Lower leg skin (tissue), 4 donors: ENCODE data around the gene APRT. TPM values are rescaled to one million over a fixed set of nuclear protein-coding genes. Genes with fewer than 3 reads are reported as not detected.
A peak's percentile ranks its signal among the peaks of the same experiment; 100 is the strongest.

Source experiments
- DNase-seq, 2 donors: peaks; one replicate each; pipeline ENCODE4 v3.0.0-alpha.2; 2019; ENCODE audit warnings: low spot score in 2 of 2
- H3K4me3 ChIP-seq: fragments of 200-600 bp; sonication (generic); 2 replicates; pipeline ENCODE4 v1.5.1; 2017; ENCODE audit warnings: mild to moderate bottlenecking, low read depth; ENCODE audit not compliant: poor library complexity, severe bottlenecking
- CTCF ChIP-seq, 3 donors: fragments of 450-650 bp; IDR thresholded peaks; one replicate each; pipeline ENCODE4 v1.5.1; 2016; ENCODE audit warnings: antibody characterized with exemption in 3 of 3, mild to moderate bottlenecking in 3 of 3, moderate library complexity in 2 of 3
- POLR2A ChIP-seq, 2 donors: fragments of 450-650 bp; IDR thresholded peaks; one replicate each; pipeline ENCODE4 v1.6.1; 2016 to 2017; ENCODE audit warnings: antibody characterized with exemption in 2 of 2, mild to moderate bottlenecking in 1 of 2, moderate library complexity in 1 of 2
- WGBS, 2 donors: methylation state at CpG; one replicate each; pipeline ENCODE4 v1.1.5; 2018; 5-methylcytosine and 5-hydroxymethylcytosine counted together
- intact Hi-C: fragments of 100-400 bp; cut with DNase I; formaldehyde crosslinking; loops from one replicate; pipeline ENCODE4 v1.15.0; 2023; ENCODE audit warnings: low total_unique reads
- total RNA-seq, 4 donors: library from RNA; depleted of rRNA; stranded (reverse); fragments of >200 nt; gene quantifications; one replicate each; pipeline ENCODE4 v1.1.0, GENCODE V29; 2016

The APRT gene
- 100 to 1,000 TPM; 276 to 310 (median 291) TPM for total RNA-seq

- peak within 1 kb of the TSS; percentile 64 for H3K4me3 ChIP-seq
These were observed at the start of gene APRT for GRCh38 chr16:88811769-88812512. Gene APRT, minus strand, starts transcription at chr16:88811928. Its CDS starts 29 bp downstream, at chr16:88811899.

GRCh38 chr16:88861359-88861758, 49.6 kb upstream of the APRT start:
- 98 to 99% methylated on average over 13 to 17 of the region's 19 CpGs for WGBS, 2 donors
- no peak overlapping the region for H3K4me3 ChIP-seq
- no peak for DNase-seq
- no peak for TF ChIP-seq POLR2A (IDR thresholded peaks at IDR 0.05)
- TF ChIP-seq CTCF (IDR thresholded peaks at IDR 0.05): no peak
- intact Hi-C loops: no loop called here

More at GRCh38 chr16:88811769-88812512, at the start of gene APRT:
- TF ChIP-seq POLR2A (IDR thresholded peaks at IDR 0.05): peak in 1 of 2 donors; percentile 26
- TF ChIP-seq CTCF (IDR thresholded peaks at IDR 0.05): no peak
- DNase-seq: peak; percentile 92 to 99
- 0 to 2% methylated on average over 50 to 53 of the region's 84 CpGs for WGBS, 2 donors
- intact Hi-C loops: loop anchor here (10.0 kb wide), 1 partner anchor 353 kb away; no protein-coding TSS in a partner anchor

GRCh38 chr16:88859381-88860091, 47.8 kb upstream of the APRT start:
- no peak overlapping the region for H3K4me3 ChIP-seq
- WGBS, 2 donors: 90 to 92% methylated on average over 20 of the region's 20 CpGs
- TF ChIP-seq CTCF (IDR thresholded peaks at IDR 0.05) (no peak), POLR2A (IDR thresholded peaks at IDR 0.05) (no peak)
- intact Hi-C loops: loop anchor here (5.0 kb wide), 1 partner anchor 1297 kb away; no protein-coding TSS in a partner anchor
- DNase-seq: no peak

- TF ChIP-seq CTCF (IDR thresholded peaks at IDR 0.05): no peak
- no peak for TF ChIP-seq POLR2A (IDR thresholded peaks at IDR 0.05)
- 14 to 16% methylated on average over 12 of the region's 12 CpGs for WGBS, 2 donors
- peak overlapping the region; percentile 91 for H3K4me3 ChIP-seq
- peak; percentile 67 to 93 for DNase-seq
- intact Hi-C loops: loop anchor here (5.0 kb wide), 1 partner anchor 1296 kb away; no protein-coding TSS in a partner anchor
These were observed 46.1 kb upstream of the APRT start for GRCh38 chr16:88857728-88858339.

- intact Hi-C loops: loop anchor here (5.0 kb wide), 1 partner anchor 1295 kb away; no protein-coding TSS in a partner anchor
- peak; percentile 98 to 100 for DNase-seq
- 1% methylated on average over 28 to 34 of the region's 87 CpGs for WGBS, 2 donors
- H3K4me3 ChIP-seq: peak within 1 kb of the TSS; percentile 91
- TF ChIP-seq CTCF (IDR thresholded peaks at IDR 0.05) (no peak), POLR2A (IDR thresholded peaks at IDR 0.05) (peak in 1 of 2 donors; percentile 19)
These were observed 45.4 kb upstream of the APRT start, which contains the start of the genes GALNS and TRAPPC2L for GRCh38 chr16:88856828-88857727. Gene GALNS, minus strand, starts transcription at chr16:88856947. Its CDS starts 70 bp downstream, at chr16:88856877. Gene TRAPPC2L, plus strand, starts transcription at chr16:88857127. Its CDS starts 24 bp downstream, at chr16:88857151.
